Left renal pelvis (tissue), 4 donors: Measurements from ENCODE around the gene GALNT17. TPM values are rescaled to one million over a fixed set of nuclear protein-coding genes. Genes with fewer than 3 reads are reported as not detected.

Experiments used
- DNase-seq, 4 donors: peaks; one replicate each; pipeline ENCODE4 v3.0.0-alpha.2; 2013; ENCODE audit warnings: low read depth in 4 of 4, low spot score in 3 of 4
- polyA plus RNA-seq, 4 donors: library from polyadenylated mRNA; unstranded; fragments of 120-200 nt; gene quantifications; one replicate each; pipeline ENCODE4 v1.2.1, GENCODE V29; 2013; ENCODE audit not compliant: insufficient read length in 4 of 4

The GALNT17 gene
- polyA plus RNA-seq, 4 donors: 4.7 to 33.4 (median 5.6) TPM

DNA sequence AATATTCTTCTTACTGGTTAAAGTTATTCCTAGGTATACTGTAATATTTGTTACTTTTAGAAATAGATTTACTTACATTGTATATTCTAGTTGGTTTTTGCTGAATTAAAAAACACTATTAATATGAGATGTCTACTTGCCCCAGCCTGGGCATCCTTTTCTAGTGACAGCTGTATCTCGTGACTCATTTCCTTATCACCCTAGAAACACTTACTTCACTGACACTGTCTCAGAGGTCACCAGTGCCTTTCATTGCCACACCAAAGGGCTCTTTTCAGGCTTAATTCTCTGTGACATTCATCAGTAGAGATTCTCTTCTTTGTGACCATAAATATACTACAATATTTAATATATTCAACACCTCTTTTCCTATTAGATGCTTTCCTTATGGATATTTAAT, 194.7 kb downstream of the GALNT17 start:
- DNase-seq: no peak

DNA sequence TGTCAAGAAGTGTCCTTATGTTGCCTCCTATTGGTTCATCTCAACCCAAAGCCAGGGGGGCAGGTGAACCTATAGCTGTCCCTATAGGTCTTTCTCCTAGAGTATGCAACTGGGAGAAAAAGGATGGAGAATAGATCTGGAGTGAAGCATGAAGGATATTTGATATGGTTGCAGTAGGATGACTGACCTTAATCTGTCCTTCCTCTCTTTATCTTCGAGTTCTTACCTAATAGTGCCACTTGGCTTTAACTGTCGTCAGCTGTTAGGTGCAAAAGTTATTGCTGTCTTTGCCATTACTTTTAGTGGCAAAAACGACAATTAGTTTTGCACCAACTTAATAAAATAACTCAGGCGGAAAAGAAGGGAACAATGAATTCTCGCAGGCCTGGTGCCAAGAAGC, 196.0 kb downstream of the GALNT17 start:
- DNase-seq: no peak

DNA sequence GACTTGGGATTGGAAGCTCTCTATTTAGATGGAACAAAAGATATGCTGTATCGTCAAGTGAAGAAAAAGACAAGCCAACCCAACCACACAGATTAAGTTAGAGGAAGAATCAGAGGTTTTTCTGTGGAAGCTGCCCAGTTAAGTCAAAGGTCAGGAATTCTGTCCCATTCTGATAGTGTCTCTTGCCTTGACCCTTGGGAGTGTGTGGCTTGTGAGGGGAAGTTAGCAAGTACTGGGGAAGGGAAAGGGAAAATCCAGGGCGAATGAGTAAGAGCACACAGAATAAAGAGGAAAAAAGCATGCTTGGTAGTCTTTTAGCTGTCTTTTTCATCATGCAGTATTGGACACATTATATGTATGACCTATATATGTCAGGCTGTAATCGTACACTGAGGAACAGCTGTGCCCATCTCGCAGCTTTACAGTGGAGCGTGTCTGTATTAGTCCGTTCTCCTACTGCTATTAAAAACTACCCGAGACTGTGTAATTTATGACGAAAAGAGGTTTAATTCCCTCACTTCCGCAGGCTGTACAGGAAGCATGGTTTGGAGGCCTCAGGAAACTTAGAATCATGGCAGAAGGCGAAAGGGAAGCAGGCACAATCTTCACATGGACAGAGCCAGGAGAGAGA, 197.2 kb downstream of the GALNT17 start:
- no peak for DNase-seq

DNA sequence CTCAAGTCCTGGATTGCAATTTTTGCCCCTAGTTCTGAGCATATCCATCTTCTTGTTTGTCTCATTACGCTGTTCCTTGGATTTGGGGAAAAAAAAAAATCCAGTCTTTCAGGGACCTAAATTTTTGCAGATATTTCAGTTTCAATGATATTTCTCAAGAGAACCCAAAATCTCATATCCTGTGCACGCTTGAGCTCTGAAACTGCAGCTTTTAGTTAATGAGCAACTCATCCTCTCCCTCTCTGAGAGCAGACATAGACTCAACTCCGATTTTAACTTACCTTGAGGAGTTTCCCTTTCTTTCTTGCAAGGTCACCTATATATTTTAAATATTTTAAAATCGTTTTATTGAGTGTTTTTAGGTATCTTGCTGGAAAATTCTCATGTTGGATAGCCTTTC, 200.3 kb downstream of the GALNT17 start:
- DNase-seq: no peak

DNA sequence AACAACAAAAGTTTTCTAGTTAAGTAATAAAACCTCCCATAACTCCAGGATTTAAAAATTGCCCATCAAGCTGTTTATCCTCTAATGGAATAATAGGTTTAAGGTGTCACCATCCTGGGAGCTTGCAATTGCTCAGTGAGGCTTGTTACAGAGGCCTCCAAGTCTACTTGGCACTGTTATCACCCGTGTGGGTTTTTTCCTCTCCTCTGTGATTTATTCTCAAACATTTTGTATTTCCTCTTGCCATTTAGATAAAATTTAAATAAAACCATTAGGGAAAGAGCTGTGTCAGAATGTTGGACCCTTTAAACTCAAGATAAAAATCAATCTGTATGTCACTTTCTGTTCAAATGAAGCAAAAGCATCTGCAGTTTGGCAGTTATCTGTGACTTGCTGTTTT, 202.6 kb downstream of the GALNT17 start:
- DNase-seq: no peak

DNA sequence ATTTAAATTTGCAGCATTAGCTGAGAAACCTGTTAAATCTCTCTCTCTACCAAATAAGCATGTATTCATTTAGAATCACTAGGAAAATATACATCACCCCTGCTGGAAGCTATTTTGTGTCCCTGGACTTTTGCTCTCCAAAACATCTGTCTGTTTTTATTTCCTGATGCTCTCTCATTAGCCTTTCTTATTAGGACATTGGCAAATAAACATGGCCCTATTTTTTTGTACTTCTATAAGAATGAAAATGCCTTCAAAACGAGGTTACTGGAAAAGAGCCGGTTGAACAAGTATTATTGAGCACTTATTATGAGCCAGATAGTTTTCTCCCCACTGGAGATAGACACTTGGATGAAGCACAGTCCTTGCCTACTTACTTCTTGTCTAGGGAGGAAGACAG, 206.9 kb downstream of the GALNT17 start:
- no peak for DNase-seq

DNA sequence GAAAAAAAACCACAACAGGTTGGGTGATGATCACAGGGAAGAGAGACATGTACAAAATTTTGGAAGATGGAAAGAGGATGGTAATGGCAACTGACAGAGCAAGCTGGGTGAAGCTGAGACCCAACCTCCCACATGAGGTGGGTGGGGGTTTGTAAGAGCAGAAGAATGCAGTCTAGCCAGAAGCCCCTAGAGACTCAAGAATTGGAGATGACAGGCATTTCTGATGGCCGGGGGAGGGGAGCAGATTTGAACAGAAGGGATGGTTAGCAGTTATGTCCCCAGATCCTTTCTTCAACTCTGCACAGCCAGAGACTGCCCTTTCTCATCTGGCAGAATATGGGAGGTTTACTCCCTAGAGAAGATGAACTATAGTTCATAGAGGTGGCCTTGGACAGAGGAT, 208.0 kb downstream of the GALNT17 start:
- no peak for DNase-seq

DNA sequence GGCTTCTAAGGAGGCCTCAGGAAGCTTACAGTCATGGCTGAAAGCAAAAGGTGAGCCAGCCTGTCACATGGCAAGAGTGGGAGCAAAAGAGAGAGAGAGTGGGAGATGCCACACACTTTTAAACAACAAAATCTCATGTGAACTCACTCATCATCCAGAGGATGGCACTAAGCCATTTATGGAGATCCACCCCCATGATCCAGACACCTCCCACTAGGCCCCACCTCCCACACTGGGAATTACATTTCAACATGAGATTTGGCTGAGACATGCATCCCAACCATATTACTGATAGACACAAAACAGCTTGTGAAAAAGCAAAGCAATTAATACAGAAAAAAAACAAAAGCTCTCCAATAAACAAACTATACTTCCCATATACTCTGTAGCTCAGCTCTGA, 210.3 kb downstream of the GALNT17 start:
- DNase-seq: no peak

DNA sequence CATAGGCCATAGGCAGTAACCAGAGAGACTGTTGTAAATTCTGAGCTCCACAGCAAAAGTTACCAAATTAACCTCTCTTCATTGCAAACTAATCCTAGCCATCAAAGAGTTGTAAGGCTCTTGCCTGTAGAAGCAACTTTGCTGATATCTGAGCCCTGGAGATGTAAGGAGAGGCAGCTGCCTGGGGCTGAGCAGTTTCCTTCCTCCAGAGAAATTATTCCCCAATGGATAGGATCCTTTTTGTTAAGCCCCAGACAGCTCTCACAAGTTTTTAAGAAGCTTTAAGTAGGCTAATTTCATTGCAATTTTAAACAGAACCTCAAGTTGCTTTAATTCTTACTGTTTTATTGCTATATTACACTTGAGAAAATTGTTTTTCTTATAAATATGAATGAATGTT, 211.1 kb downstream of the GALNT17 start:
- no peak for DNase-seq

DNA sequence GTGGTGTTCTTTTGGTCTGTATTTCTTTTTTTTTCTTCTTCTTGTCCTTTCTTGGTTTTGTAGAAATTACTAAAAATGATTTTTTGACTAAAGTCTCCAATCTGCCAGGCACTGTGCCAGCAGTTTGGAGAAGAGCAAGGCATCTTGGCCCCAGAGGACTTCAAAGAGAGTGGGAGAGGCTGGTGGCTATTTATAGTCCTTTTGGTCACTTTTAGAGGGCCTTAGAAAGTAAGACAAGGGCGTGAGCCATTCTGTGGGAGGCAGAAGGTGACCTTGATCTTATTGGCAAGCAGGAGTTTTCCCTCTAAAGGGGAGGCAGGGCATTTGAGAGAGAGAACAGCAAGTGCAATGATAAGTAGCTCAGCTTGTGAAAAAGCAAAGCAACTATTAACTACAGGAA, 211.9 kb downstream of the GALNT17 start:
- DNase-seq: no peak

DNA sequence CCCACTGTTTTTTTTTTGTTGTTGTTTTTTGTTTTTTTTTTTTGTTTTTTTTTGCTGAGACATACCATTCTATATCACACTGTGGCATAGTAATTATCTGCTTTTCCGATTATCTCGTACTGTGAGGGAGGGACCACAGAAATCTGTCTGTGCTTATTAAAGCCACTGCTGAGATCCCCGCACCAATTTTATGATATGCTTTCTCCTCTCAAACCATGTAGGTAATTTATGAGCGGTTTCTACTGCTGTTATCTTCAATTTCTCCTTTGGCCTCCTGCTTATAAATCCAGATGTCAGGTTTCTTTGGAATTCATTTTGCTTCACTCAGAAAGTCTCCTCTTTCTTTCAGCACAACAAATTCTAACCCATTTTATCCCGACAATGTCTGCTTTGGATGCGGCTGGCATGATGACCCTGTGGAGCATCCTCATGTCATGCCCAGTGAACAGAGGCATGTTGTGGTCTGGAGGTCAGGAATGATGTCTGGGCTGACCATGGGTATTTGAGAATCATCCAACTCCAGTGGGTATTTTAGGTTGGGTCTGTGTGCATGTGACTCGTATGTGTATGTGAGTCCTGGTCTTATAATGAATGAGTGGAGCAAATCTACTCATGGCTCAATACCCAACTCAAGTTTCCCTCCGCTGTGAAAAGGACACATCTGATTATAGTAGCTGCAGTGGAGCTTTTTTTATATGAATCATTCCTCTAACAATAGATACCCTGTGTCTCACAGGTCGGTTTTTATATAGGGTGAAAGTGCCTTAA, 213.4 kb downstream of the GALNT17 start:
- DNase-seq: no peak

DNA sequence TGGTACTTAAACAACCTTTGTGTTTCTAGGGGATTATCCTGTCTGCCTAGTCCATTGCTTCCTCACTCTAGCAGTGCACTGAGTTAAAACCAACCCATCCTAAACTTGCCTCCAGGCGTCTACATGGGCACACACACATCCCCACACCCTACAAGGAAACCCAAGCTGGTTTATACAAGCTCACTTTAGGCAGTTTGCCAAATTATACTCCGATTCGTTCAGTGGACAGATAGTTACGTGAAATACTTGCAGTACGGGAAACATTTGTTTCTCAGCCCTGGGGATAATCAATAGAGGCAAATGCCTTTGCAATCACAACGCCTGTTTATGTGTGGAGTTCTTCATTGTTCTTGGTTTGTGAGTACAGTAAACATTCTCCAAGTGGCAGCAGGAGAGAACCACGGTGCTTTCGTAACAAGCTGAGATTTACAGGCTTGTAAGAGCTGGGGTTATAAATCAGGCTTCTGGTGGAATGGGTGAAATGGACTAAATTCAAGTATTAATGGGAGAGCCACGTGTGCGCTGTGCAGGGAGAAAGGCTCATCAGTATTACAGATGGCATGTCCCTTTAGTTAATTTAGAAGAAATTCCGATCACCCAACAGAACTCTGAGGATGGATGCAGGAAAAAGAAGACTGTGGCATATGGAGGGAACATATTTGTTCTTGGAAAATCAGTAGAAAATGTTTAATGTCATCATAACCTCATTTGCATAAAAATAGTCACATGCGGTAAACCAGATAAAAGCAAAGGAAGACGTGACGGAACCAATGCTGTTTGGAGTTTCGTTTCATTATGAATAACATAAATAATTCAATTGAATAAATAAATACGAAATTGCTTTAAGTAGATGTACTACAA, 217.1 kb downstream of the GALNT17 start:
- DNase-seq: no peak

DNA sequence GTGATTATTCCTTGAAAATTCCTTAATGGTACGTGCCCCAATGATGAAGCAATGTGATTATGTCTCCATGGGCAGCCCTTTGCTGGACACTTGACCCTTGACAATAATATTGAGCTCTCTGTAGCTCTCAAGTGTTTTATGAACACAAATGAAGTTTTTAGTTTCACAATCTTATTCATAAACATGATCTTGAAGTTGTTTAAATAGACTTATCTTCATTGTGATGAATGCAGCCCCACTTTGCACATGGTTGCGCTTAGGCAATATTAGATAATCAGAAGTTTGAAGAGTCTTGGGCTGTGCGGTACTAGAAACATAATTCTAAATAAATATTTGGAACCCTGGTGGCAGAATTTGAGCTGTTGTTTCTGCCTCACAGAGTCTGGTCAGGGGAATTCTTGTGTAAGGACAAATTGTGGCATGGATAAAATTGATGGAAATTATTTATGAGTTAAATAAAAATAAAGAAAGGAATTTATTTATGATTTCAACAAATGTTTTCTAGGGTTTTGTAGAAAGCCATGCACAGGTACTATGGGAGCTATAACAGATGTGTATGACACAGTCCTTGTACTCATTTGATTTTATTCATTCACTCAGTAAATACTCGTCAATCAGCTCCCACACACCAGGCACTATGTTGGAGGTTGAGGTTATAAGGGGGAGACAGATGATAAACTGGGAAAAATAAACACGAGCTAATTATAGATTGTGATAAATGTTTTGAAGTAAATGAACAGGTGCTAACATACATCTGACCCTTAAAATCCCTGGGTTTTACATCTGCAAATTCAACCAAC, 217.9 kb downstream of the GALNT17 start:
- DNase-seq: no peak

DNA sequence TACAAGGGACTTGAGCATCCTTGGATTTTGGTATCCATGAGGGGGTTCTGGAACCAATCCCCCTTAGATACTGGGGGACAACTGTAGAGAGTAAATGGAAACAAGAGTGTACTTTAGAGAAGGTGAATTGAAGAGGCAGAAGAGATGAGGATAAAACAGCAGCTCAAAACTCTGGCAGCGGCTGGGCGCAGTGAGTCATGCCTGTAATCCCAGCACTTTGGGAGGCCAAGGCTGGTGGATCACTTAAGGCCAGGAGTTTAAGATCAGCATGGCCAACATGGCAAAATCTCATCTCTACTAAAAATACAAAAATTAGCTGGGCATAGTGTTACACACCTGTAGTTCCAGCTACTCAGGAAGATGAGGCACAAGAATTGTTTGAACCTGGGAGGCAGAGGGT, 218.7 kb downstream of the GALNT17 start:
- no peak for DNase-seq

DNA sequence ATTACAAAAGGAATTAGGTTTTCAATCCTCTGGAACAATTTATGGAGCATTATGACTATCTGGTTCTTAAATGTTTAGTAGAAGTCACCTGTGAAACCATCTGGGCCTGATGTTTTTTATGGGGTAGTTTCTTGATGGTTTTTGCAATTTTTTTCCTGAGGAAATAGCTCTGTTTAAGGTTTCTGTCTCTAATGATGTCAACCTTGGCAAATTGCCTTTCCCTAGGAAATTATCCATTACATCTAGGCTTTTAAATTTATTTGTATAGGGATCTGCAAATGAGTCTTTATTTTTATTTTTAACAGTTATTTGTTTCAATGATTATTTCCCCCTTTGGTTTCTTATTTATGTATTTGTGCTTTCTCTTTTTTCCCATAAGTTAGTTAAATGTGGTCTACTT, 222.8 kb downstream of the GALNT17 start:
- no peak for DNase-seq

DNA sequence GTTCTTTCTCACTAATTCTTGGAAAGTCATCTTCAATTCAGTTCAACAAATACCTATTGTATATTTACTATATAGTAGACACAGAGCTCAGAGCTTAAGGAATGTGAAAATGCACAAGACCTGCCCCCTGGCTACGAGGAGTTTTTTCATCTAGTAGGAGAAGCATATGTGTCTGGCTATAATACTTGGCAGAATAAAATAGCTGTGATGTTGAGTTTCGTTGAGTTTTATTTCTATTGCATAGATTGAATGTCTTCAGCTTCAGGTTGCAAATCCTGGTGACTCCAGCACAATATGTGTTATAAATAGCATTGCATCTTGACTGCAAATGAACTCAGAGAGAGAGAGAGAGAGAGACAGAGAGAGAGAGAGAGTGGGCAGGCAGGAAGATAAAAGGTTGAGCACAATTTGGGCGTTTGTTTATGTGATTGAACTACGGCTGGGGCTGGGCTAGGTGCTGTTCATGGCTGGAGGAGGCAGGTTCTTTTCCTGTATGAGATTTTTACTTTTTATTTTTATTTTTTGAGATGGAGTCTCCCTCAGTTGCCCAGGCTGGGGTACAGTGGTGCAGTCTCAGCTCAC, 229.6 kb downstream of the GALNT17 start:
- no peak for DNase-seq

DNA sequence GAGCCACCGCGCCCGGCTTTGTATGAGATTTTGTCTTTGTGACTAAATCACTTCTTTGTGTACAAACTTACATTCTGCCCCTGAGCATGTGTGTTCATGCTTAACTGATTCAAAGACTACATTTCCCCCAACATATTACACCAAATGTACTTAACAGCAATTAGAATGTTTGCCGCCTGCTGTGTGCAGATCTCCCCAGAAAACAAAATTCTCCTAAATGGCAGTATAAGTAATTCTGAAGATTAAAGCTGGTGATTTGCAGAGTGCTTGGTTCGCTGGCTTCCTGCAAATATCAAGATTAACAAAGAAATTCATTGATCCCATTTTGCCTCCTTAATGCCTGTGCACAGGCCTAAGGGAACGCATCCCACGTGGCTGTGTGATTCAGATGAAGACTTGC, 230.3 kb downstream of the GALNT17 start:
- DNase-seq: no peak

DNA sequence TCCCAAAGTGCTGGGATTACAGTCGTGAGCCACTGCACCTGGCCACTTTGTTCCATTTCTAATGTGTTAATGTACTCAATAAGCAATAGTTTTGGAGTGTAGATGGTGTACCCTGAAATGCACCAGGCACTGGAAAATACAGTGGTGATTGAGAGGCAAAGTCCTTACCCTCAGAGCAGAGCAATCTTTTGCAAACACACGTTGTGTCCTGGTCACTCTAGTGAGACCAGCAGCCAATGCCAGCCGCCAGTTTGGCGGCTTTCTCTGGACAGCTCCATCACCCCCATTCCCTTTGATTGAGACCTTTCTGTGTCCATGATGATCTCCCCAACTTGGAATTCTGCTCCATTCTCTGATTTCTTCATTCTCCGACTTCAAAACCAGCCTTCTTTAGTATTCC, 231.3 kb downstream of the GALNT17 start:
- no peak for DNase-seq

DNA sequence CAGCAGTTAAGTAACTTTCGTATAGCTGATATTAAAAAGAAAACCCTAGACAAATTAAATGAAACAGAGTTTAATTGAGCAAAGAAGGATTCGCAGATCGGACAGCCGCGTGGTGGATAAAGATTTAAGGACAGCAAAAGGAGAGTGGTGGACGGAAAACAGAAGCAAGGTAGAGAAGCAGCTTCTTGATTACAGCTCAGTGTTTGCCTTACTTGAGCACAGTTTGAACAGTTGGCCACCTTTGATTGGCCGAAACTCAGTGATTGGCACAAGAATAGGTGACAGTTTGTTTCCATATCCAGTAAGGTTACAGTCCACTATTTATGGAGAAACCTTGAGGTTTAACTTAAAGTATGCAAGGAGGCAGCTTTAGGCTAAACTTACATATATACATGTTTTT, 231.7 kb downstream of the GALNT17 start:
- no peak for DNase-seq

DNA sequence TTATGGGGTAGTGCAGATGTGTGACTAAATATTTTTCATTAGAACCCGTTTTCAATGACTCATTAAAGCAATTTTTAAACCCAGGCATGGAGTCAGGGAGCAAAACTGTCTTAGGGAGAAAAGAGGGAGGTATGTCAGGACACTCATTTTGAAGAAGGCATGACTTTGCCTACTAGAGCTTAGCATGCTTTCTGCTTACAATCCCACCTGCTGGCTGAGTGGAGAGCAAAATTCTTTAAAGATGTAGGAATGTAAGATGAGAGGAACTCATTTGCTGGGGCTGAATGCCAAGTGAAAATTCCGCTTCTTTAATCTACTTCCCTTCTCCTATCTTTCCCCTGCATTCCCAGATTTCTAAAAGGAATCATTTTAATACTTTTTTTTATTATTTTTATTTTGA, 232.6 kb downstream of the GALNT17 start:
- no peak for DNase-seq
